HG03066 (cell line): ENCODE results near the gene NOP53.
"Not testable (repeated sequence)": the region's sequence is repeated elsewhere in the genome, so short reads cannot be mapped to it uniquely, and the experiment has no call there.

ENCODE experiments used
- ATAC-seq: cut with Tn5 transposase; IDR thresholded peaks from one replicate; pipeline ENCODE4 v1.9.1; 2021; ENCODE audit warnings: low read depth; ENCODE audit not compliant: unreplicated experiment

NOP53 gene

DNA sequence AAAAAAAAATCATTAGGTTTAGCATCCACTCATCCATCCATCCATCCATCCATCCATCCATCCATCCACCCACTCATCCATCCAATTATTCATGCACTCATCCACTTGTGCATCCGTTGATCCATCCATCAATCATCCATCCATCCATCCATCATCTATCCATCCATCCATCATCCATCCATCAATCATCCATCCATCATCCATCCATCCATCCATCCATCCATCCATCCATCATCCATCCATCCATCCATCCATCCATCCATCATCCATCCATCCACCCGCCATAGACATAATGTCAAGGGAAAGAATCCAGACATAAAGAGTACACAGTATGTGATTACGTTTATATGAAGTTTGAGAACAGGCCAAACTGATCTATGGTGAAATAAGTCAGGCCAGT is 24.2 kb downstream of the NOP53 start:
- ATAC-seq = no peak

DNA sequence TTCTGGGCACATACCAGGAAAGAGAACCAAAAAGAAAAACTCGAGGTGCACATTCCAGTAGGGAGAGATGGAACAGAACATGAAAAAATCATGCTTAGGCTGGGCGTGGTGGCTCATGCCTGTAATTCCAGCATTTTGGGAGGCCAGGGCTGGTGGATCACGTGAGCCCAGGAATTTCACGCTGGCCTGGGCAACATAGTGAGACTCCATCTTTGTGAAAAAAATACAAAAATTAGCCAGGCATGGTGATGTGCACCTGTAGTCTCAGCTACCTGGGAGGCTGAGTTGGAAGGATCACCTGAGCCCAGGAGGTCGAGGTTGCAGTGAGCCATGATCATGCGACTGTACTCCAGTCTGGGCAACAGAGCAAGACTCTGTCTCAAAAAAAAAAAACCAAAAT is 25.9 kb downstream of the NOP53 start:
- not testable (repeated sequence) for ATAC-seq

DNA sequence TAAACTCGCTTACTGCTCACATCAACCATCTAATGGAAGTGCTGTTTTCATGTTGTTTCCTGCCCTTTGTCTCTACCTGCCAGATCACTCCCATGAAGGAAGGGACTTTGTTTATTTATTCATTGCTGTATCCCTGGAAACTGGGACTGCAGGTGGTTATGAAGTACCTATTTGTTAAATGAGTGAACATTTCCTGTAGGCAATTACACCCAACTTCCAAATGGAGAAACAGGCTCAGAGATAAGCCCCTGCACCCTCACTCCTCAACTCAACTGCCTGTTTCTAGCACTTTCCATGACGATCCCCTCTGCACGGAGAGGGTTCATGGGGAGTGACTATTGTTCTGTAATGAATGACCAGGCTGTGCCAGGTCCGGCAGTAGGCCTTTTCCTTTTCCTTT is 31.2 kb downstream of the NOP53 start:
- ATAC-seq = no peak

DNA sequence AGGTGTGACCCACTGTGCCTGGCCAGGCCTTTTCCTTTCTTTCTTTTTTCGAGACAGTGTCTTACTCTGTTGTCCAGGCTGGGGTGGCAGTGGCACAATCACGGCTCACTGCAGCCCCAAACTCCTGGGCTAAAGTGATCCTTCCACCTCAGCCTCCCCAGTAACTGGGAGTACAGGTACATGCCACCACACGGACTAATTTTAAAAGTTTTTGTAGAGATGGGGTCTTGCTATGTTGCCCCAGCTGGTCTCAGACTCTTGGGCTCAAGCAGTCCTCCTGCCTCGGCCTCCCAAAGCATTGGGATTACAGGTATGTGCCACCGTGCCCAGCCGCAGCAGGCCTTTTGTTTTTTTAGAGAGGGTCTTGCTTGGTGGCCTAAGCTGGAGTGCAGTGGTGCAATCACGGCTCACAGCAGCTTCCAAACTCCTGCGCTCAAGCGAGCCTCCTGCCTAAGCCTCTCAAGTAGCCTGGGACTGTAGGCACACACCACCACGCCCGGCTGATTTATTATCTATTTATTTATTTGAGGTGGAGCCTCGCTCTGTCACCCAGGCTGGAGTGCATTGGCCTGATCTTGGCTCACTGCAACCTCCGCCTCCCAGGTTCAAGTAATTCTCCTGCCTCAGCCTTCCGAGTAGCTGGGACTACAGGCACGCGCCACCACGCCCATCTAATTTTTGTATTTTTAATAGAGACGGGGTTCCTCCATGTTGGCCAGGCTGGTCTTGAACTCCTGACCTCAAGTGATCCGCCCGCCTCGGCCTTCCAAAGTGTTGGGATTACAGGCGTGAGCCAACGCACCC is 32.1 kb downstream of the NOP53 start:
- ATAC-seq = not testable (repeated sequence)

DNA sequence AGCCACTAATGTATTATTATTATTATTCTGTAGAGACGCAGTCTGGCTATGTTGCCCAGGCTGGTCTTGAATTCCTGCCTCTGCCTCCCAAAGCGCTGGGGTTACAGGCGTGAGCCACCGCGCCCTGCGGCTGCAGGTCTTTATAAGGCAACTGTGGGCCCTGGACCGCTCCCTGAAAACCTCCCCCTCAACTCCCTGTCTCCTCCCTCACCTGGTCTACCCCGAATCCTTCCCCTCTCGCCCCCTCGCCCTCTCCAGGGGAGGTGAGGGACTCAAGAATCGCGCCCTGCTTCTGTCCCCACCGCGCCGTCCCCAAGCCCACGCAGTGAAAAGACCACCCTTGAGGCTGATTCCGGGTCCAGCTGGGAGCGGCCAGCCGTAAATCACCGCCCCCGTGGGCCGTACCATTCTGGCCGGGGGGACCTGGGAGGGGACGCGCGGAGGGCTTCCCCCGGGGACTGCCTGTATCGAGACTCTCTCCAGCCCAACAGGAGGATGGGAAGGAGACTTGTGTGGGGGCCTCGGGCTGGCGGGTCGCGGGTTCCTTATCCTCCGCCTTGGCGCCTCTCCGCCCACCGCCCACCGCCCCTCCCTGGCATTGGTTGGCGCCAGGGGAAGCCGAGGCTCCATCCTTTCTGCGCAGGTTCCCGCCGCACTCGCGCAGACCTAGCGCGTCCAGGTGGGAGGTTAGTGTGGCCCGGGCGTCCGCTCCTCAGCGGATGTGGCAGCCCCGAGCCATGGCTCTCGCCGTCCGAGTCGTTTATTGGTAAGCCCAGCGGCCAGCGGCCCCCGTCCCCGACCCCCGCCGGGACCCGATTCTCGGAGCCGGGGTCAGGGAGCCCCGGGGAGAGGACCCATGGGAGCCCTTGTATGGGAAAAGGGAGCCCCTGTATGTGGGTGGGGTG is 33.0 kb downstream of the NOP53 start, which contains the start of gene SELENOW:
SELENOW (plus strand) TSS at position 655 of the 905 bp plus-strand sequence; CDS start at position 738, 83 bp downstream.
- ATAC-seq = peak; percentile 71

DNA sequence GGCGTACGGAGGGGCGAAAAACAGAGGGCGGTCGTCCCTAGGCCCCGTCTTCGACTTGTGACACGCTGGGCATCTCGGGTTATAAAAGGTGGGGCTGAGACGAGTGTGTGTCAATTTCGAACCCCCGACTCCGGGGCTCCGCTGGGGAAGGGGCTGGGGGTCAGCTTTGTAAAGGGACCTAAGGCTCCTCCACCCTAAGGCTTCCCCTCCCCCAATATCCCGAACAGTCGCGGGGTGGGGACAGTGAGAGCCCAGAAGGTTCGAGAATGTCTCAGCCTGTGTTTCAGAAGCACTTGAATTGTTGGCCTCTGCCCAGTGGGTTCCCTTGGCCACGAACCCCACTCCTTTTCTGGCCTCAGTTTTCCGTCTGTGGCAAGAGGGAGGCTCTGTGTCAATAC is 33.6 kb downstream of the NOP53 start:
- no peak for ATAC-seq

DNA sequence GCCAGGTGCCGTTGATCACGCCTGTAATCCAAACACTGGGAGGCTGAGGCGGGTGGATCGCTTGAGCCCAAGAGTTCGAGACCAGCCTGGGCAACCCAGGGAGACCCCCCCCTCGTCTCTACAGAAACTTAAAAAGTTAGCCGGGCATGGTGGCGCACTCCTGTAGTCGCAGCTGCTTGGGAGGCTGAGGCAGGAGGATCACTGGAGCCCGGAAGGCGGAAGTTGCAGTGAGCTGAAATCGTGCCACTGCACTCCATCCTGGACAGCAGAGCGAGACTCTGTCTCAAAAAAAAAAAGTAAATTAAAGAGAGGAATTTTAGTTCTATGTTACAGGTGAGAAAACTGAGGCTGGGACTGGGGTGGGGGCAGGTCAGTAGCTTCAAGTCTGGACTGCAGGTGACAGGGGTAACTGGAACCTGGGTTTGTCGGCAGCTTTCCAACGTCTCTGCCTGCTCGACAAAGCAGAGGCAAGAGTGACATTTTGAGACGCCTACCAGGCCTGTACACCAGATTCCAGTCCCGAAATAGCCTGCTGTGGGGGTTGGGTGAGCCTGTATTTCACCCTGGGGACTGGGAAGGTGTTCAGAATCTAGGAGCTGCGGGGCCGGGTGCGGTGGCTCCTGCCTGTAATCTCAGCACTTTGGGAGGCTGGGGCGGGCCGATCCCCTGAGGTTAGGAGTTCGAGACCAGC is 34.3 kb downstream of the NOP53 start:
- ATAC-seq = no peak

DNA sequence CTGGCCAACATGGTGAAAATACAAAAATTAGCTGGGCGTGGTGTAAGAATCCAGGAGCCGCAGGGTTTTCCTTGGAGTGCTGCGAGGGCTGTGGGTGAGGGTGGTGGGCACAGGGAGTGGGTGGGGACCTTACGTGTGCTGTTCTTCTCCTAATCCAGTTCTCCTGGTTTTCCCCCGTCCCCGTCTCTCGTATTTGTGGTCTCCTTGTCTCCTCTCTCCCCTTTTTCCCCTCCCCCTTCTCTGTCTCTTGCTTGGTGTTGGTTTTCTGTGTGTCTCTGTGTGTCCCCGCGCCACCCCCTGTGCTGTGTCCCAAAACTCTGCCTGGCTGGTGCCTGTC is 34.8 kb downstream of the NOP53 start:
- no peak for ATAC-seq

DNA sequence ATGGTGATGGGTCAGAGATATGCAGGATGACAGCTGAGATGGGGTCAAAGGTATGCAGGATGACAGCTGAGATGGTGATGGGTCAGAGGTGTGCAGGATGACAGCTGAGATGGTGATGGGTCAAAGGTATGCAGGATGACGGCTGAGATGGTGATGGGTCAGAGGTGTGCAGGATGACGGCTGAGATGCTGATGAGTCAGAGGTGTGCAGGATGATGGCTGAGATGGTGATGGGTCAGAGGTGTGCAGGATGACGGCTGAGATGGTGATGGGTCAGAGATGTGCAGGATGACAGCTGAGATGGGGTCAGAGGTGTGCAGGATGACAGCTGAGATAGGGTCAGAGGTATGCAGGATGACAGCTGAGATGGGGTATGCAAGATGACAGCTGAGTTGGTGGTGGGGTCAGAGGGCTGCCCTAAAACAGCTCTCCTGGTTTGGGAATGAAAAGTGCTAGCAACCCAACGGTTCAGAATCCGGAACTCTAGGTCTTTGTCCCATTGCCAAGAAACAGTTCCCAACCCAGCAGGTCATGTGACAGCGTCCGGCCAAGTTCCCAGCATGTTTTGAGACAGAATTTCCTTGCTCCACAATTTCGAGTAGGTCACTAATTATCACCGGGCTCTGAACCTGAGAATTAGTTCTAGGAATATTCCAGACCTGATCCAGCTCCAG is 36.4 kb downstream of the NOP53 start:
- no peak for ATAC-seq

DNA sequence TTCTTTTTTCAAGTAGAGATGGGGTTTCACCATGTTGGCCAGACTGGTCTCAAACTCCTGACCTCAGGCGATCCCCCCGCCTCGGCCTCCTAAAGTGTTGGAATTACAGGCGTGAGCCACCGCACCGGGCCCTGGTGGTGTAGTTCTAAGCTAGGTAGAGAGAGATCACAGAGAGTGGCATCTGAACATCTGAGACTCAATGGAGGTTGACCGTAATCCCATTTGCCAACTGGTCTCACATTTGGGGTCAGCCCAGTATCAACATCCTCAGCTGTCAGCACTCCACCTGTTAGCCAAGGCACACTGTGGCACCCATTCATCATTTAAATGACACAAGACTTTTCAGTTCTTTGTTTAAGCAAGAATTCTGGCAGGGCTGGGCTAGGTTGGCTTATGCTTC is 41.2 kb downstream of the NOP53 start:
- ATAC-seq = no peak

DNA sequence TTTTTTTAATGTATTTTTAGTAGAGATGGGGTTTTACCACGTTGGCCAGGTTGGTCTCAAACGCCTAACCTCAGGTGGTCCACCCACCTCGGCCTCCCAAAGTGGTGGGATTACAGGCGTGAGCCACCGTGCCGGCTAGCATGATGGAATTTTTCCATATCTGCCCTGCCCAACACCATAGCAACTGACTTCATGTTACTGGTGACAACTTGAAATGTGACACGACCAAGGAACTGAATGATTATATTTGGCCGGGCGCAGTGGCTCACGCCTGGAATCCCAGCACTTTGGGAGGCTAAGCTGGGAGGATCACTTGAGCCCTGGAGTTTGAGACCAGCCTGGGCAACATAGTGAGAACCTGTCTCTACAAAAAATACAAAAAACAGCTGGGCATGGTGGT is 42.0 kb downstream of the NOP53 start:
- ATAC-seq = not testable (repeated sequence)

DNA sequence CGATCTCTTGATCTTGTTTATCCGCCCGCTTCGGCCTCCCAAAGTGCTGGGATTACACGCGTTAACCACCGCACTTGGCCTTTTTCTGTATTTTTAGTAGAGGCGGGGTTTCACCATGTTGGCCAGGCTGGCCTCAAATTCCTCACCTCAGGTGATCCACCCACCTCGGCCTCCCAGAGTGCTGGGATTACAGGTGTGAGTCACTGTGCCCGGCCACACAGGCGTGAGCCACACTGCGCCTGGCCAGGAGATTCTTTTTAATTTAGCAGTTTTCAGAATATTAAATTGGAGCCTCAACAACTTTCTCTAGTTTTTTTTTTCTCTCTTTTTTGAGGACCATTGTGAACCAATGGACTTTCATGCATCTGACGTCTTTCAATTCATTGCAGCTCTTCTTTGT is 44.5 kb downstream of the NOP53 start:
- not testable (repeated sequence) for ATAC-seq

DNA sequence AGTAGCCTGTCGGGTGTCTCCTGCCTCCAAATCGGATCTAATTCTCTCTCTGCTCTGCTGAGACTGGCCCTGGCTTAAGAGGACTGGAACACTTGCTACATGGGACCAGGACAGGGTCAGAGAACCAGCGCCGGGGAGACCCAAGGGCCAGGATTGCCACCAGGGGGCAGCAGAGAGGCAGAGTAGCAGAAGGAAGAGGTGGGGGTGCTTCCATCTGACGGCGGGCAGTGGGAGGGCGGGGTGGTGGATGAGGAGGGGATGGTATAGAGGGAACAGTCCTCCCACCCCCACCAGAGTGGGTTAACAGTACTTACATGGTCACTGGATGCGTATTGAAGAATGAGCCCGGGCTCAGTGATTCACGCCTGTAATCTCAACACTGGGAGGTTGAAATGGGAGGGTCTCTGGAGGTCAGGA is 45.1 kb downstream of the NOP53 start:
- no peak for ATAC-seq

DNA sequence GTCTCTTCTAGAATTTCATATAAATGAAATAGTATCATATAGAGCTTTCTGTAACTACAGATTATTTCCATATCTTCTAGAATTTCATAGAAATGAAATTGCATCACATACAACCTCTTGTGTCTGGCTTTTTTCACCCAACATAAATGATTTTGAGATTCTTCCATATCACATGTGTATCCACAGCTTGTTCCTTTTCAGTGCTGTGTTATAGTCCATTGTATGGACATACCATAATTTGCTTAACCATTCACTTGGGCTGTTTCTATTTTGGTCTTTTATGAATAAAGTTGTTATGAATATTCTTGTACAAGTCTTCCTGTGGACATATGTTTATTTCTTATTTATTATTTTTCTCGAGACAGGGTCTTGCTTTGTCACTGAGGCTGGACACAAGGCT is 47.3 kb downstream of the NOP53 start:
- no peak for ATAC-seq

DNA sequence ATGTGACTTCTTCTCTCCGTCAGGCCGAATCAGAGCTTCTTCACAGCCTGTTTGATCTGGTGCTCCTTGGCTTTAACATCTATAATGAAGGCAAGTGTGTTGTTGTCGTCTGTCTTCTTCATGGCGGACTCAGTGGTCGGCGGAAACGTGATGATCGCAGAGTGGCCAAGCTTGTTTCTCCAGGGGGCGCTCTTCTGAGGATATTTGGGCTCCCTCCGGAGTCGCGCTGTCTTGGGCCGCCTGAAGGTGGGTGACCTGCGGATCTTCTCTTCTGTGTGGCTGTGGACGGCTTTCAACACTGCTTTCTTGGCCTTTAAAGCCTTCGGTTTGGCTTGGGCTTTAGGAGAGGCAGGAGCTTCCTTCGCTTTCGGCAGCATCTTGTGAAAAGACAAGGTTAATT is 49.2 kb downstream of the NOP53 start:
- no peak for ATAC-seq

DNA sequence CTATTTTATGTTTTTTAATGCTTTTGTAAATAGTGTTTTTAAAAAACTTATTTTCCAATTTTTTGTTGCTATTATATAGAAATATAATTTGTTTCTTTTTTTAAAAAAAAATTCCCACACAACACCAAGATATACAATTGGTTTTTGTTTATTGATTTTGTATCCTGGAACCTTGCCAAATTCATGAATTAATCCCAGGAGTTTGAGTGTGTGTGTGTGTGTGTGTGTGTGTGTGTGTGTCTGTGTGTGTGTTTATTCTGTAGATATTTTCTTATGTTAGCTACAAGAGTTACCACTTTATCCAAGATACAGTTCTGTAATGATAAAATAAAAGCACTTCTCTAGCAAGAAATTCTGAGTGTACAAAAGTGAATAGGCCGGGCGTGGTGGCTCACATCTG is 51.4 kb downstream of the NOP53 start:
- ATAC-seq = no peak

DNA sequence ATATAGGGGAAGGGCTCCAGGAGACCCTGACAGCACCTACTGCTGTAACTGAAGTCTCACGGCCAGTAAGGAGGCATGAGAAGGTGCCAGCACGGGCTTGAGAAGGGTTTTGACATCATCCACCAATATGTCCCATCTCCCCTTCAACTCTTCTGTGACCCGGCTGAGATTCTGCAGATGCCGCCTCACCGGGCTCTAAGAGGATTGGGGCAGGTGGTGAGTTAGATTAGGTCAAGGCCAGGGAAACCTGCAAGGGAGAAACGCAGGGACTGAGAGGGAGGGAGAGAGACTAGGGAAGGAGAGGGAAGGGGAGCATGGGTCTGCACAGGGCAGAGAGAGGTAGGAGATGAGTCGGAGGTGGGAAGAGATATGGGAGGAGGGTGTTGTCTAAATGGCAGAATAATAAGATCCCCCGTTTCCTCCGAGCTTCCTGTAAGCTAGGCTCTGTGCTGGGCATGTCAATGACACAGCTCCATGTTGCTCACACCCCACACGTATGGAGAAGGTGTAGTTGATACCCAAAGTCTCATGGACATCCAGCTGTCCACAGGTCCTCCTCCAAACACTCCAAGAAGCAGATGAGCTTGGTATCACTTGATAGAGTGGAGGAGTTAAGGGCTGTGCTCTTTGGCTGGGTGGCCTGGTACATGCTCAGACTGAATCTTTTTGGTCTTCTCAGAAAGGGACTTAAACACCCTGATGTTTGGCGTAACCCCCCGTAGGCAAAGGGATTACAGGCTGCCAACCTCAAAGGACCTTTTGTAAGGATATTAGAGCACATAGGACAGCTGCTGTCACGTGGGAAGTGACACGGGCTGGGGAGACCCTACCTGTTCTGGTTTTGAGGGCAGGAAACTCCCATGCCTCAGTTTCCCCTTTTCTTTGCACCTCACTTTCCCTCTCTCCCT is 52.9 kb downstream of the NOP53 start:
- ATAC-seq = no peak

DNA sequence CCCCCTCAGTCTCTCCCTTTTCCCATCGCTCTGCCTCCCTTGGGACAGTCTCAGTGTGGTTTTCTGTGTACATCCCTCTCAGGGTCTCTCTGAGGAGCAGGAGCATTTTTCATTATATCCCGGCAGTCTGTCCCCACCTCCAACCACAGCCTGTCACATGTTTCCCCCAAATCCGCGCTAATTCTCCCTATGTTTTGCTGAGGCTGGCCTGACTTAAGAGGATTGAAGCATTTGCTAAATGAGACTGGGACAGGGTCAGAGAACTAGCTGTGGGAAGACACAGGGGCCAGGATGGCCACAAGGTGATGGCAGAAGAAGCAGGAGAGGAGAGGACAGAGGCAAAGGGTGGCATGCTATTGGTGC is 53.5 kb downstream of the NOP53 start:
- no peak for ATAC-seq

DNA sequence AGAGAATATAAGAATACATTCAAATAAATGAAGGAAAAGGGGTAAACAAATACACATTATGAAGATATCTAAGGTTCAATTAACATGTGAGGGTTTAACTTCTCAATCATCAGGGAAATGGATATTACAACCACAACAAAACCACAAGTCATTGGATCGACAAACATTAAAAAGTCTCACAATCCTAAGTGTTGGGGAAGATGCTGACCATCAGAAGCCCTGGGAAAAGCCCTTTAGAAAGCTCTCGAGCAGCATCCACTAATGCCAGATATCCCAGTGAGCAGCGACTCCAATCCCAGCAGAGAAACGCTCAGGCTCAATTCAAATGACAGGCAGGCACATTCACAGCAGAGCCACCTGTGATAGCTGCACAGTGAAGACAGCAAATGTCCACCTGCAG is 55.9 kb downstream of the NOP53 start:
- ATAC-seq = no peak
